Measurements from ENCODE around the gene KIF17.
A peak's percentile ranks its signal among the peaks of the same experiment; 100 is the strongest.

- TF ChIP-seq BHLHE40 (IDR thresholded peaks at IDR 0.05; ENCODE audit: low read depth, low read length) (peak; percentile 100), CEBPB (IDR thresholded peaks at IDR 0.05; ENCODE audit: low read depth, low read length) (no peak), MXI1 (IDR thresholded peaks at IDR 0.05; ENCODE audit: borderline replicate concordance, low read depth, low read length) (peak; percentile 80), POLR2A (IDR thresholded peaks at IDR 0.05; ENCODE audit: low read depth, low read length) (no peak), ELK1 (IDR thresholded peaks at IDR 0.05; ENCODE audit: borderline replicate concordance, low read depth, low read length) (no peak)
- TF ChIP-seq, protein P1, sequence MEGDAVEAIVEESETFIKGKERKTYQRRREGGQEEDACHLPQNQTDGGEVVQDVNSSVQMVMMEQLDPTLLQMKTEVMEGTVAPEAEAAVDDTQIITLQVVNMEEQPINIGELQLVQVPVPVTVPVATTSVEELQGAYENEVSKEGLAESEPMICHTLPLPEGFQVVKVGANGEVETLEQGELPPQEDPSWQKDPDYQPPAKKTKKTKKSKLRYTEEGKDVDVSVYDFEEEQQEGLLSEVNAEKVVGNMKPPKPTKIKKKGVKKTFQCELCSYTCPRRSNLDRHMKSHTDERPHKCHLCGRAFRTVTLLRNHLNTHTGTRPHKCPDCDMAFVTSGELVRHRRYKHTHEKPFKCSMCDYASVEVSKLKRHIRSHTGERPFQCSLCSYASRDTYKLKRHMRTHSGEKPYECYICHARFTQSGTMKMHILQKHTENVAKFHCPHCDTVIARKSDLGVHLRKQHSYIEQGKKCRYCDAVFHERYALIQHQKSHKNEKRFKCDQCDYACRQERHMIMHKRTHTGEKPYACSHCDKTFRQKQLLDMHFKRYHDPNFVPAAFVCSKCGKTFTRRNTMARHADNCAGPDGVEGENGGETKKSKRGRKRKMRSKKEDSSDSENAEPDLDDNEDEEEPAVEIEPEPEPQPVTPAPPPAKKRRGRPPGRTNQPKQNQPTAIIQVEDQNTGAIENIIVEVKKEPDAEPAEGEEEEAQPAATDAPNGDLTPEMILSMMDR (conservative IDR thresholded peaks at IDR 0.05; ENCODE audit: low read depth, low read length): peak; percentile 82
These were observed 21.1 kb downstream of the KIF17 start for GRCh38 chr1:20696397-20697333.

All from IMR-90 (cell line).